ENCODE data around the gene POMGNT2. TPM values are rescaled to one million over a fixed set of nuclear protein-coding genes. Genes with fewer than 3 reads are reported as not detected.

POMGNT2 gene
- total RNA-seq, 2 experiments from 2014 or later, result 6.8 to 8.4 TPM

- no peaks in the 10 kb centered on the region for H3K36me3 ChIP-seq (ENCODE audit: insufficient read depth, low read length)
- ATAC-seq (ENCODE audit: poor library complexity) (no peak), DNase-seq (no peak)
- no peak for TF ChIP-seq CTCF (IDR thresholded peaks at IDR 0.05)
- intact Hi-C loops (cut with DNase I, micrococcal nuclease), result no loop called here
- Mint-ChIP-seq H3K27ac (no peak overlapping the region), H3K9me3 (no peaks in the 10 kb centered on the region), H3K36me3 (ENCODE audit: low read depth) (no peaks in the 10 kb centered on the region), H3K4me3 (no peak overlapping the region), H3K4me1 (ENCODE audit: low read depth) (no peaks in the 10 kb centered on the region), H3K27me3 (no peaks in the 10 kb centered on the region)
- no peaks in the 10 kb centered on the region for H3K27me3 ChIP-seq (ENCODE audit: control insufficient read depth in 1 of 2, insufficient read depth in 2 of 2, low read length in 2 of 2)
- no peak overlapping the region for H3K4me3 ChIP-seq (ENCODE audit: low read length)
- H3K4me1 ChIP-seq (ENCODE audit: insufficient read depth, low read length), result no peaks in the 10 kb centered on the region
- no peak overlapping the region for H3K27ac ChIP-seq (ENCODE audit: low read depth in 1 of 2, low read length in 2 of 2)
- ChIA-PET CTCF (interaction anchor here (1.7 kb wide), 1 partner anchor 12 kb away, joined by 3 read pairs; no protein-coding TSS in a partner anchor), POLR2A (no interaction called here)
- peaks cover 0 to 9% of the 10 kb centered on the region in 2 experiments for H3K9me3 ChIP-seq (ENCODE audit: control insufficient read depth in 1 of 2, insufficient read depth in 1 of 2, low read length in 2 of 2)
Measured at GRCh38 chr3:43132870-43133636, 27.2 kb upstream of the POMGNT2 start.

GRCh38 chr3:43132193-43132592 is 26.3 kb upstream of the POMGNT2 start:
- Histone ChIP-seq H3K27me3 (ENCODE audit: control insufficient read depth in 1 of 2, insufficient read depth in 2 of 2, low read length in 2 of 2) (no peaks in the 10 kb centered on the region), H3K9me3 (ENCODE audit: control insufficient read depth in 1 of 2, insufficient read depth in 1 of 2, low read length in 2 of 2) (peaks cover 0 to 9% of the 10 kb centered on the region in 2 experiments), H3K4me1 (ENCODE audit: insufficient read depth, low read length) (no peaks in the 10 kb centered on the region), H3K36me3 (ENCODE audit: insufficient read depth, low read length) (no peaks in the 10 kb centered on the region), H3K4me3 (ENCODE audit: low read length) (no peak overlapping the region), H3K27ac (ENCODE audit: low read depth in 1 of 2, low read length in 2 of 2) (no peak overlapping the region)
- intact Hi-C loops (cut with DNase I, micrococcal nuclease), result no loop called here
- H3K27ac Mint-ChIP-seq, result no peak overlapping the region
- no peak for DNase-seq
- ATAC-seq (ENCODE audit: poor library complexity), result no peak
- H3K4me1 Mint-ChIP-seq (ENCODE audit: low read depth), result no peaks in the 10 kb centered on the region
- no peak overlapping the region for H3K4me3 Mint-ChIP-seq
- ChIA-PET CTCF (no interaction called here), POLR2A (no interaction called here)
- TF ChIP-seq CTCF (IDR thresholded peaks at IDR 0.05), result no peak
- no peaks in the 10 kb centered on the region for H3K9me3 Mint-ChIP-seq
- no peaks in the 10 kb centered on the region for H3K36me3 Mint-ChIP-seq (ENCODE audit: low read depth)
- H3K27me3 Mint-ChIP-seq, result no peaks in the 10 kb centered on the region

GRCh38 chr3:43128464-43128863 is 22.6 kb upstream of the POMGNT2 start:
- intact Hi-C loops (cut with DNase I, micrococcal nuclease), result no loop called here
- H3K9me3 ChIP-seq (ENCODE audit: control insufficient read depth in 1 of 2, insufficient read depth in 1 of 2, low read length in 2 of 2), result peaks cover 3 to 6% of the 10 kb centered on the region in 2 experiments
- H3K4me1 ChIP-seq (ENCODE audit: insufficient read depth, low read length), result no peaks in the 10 kb centered on the region
- no peaks in the 10 kb centered on the region for H3K9me3 Mint-ChIP-seq
- H3K27ac ChIP-seq (ENCODE audit: low read depth in 1 of 2, low read length in 2 of 2), result no peak overlapping the region
- no peaks in the 10 kb centered on the region for H3K27me3 Mint-ChIP-seq
- POLR2A ChIA-PET, result interaction anchor here (0.6 kb wide), 1 partner anchor 1629 kb away, joined by 3 read pairs; no protein-coding TSS in a partner anchor
- no peak overlapping the region for H3K4me3 ChIP-seq (ENCODE audit: low read length)
- H3K36me3 Mint-ChIP-seq (ENCODE audit: low read depth), result no peaks in the 10 kb centered on the region
- H3K27ac Mint-ChIP-seq, result no peak overlapping the region
- H3K27me3 ChIP-seq (ENCODE audit: control insufficient read depth in 1 of 2, insufficient read depth in 2 of 2, low read length in 2 of 2), result no peaks in the 10 kb centered on the region
- no peaks in the 10 kb centered on the region for H3K36me3 ChIP-seq (ENCODE audit: insufficient read depth, low read length)
- H3K4me1 Mint-ChIP-seq (ENCODE audit: low read depth), result no peaks in the 10 kb centered on the region
- DNase-seq (no peak), ATAC-seq (ENCODE audit: poor library complexity) (no peak)
- no peak for TF ChIP-seq CTCF (IDR thresholded peaks at IDR 0.05)
- CTCF ChIA-PET, result interaction anchor here (0.7 kb wide), 1 partner anchor 23 kb away, joined by 3 read pairs; no protein-coding TSS in a partner anchor
- no peak overlapping the region for H3K4me3 Mint-ChIP-seq
